Peyer's patch (tissue), 4 donors: ENCODE data around the gene RTN4R. TPM values are rescaled to one million over a fixed set of nuclear protein-coding genes. Genes with fewer than 3 reads are reported as not detected.
"Not testable (repeated sequence)": the region's sequence is repeated elsewhere in the genome, so short reads cannot be mapped to it uniquely, and the experiment has no call there.

Source experiments
- DNase-seq, 3 donors: peaks; one replicate each; pipeline ENCODE4 v3.0.0-alpha.2; 2017 to 2019
- H3K27ac ChIP-seq, 4 donors: fragments of 200-600 bp; sonication (generic); one replicate each; pipeline ENCODE4 v1.5.1; 2016 to 2019
- H3K27me3 ChIP-seq, 2 donors: fragments of 200-600 bp; sonication (generic); one replicate each; pipeline ENCODE4 v1.5.1; 2019
- H3K36me3 ChIP-seq, 3 donors: fragments of 200-600 bp; sonication (generic); one replicate each; pipeline ENCODE4 v1.5.1; 2016 to 2019
- H3K4me1 ChIP-seq, 4 donors: fragments of 200-600 bp; sonication (generic); one replicate each; pipeline ENCODE4 v1.5.1; 2016 to 2019
- H3K4me3 ChIP-seq, 4 donors: fragments of 200-600 bp; sonication (generic); 1 replicate in 3 of 4; 2 replicates in 1 of 4; pipeline ENCODE4 v1.5.1; 2016 to 2019; ENCODE audit warnings: mild to moderate bottlenecking in 1 of 4
- H3K9me3 ChIP-seq, 4 donors: fragments of 200-600 bp; sonication (generic); one replicate each; pipeline ENCODE4 v1.5.1; 2016 to 2019; ENCODE audit warnings: mild to moderate bottlenecking in 1 of 4
- CTCF ChIP-seq, 6 experiments: fragments of 450-650 bp in 4 of 6; fragments of 200-600 bp in 2 of 6; sonication (generic) in 1 of 6; IDR thresholded peaks; one replicate each; pipeline ENCODE4 v1.5.1; 2017 to 2019; ENCODE audit warnings: antibody characterized with exemption in 6 of 6, mild to moderate bottlenecking in 3 of 6, moderate library complexity in 1 of 6
- POLR2A ChIP-seq, 2 donors: fragments of 450-650 bp; IDR thresholded peaks; one replicate each; pipeline ENCODE4 v1.5.1; 2017; ENCODE audit warnings: antibody characterized with exemption in 2 of 2, mild to moderate bottlenecking in 2 of 2, moderate library complexity in 2 of 2
- total RNA-seq, 4 donors: library from RNA; depleted of rRNA; stranded (reverse); fragments of >200 nt; gene quantifications; one replicate each; pipeline ENCODE4 v1.1.0, GENCODE V29; 2016

The RTN4R gene
- total RNA-seq, 4 donors from 2014 or later, result 5.2 to 9.1 (median 5.7) TPM

DNA sequence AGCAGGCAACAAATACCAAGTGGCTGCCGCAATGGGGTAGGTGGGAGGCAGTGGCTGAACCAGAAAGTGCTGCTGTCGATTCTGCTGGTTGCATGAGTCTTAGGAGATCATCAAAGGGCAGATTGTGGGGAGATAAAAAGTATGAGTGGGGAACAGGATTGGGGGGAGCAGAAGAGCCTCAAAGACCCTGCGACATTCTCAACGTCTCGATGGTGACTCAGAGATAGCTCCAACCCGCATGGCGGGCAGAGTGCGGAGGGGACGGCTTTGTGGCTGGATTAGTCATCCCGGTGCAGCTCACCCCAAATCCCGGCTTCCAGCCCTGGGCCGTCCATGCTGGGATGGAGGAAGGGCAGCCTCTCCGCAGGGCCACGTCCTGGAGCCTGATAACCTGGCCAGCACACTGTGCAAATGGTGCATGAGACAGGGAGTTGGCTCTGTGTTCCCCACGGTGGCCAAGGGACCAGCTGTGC lies 11.6 kb upstream of the RTN4R start:
- H3K36me3 ChIP-seq, result no peaks in the 10 kb centered on the region
- H3K9me3 ChIP-seq, result no peaks in the 10 kb centered on the region
- H3K4me3 ChIP-seq, result no peak overlapping the region
- TF ChIP-seq CTCF (IDR thresholded peaks at IDR 0.05), result no peak
- TF ChIP-seq POLR2A (IDR thresholded peaks at IDR 0.05), result no peak
- no peaks in the 10 kb centered on the region for H3K4me1 ChIP-seq
- no peak overlapping the region for H3K27ac ChIP-seq
- no peak for DNase-seq
- no peaks in the 10 kb centered on the region for H3K27me3 ChIP-seq

GRCh38 chr22:20278726-20279490 lies 10.8 kb upstream of the RTN4R start:
- H3K4me1 ChIP-seq, H3K27ac ChIP-seq, DNase-seq, H3K4me3 ChIP-seq, H3K36me3 ChIP-seq, H3K27me3 ChIP-seq, H3K9me3 ChIP-seq: not testable (repeated sequence)

DNA sequence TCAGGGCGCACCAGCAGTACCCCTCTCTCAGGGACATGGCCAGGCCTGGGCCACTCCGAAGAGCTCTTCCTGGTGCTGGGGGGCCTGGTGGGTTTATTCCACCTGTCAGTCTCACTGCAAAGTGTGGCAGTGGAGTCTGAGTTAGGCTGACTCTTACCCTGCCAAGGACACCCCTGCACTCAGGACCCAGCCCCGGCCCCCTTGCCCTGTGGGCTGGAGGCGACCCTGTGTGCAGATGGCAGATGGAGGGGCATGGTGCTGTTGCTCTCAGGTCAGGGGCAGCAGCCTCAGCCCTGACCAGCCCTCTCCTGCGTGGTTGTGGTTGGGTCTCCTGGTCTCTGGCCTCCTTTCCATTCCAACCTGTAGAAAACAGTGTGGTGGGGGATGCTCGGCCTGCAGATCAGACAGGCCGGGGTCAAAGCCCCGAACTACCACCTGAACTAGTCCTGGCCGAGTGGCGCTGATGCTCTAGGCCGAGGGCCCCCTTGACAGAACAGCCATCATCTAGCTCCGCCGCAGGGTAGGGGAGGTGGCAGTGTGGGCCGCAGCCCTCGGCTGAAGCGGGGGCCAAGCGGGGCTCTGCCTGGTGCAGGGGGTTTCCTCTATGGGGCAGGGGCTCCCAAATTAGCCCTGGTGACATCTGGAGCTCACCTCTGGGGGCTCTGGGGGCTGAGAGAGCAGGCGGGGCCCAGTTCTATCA lies 10.0 kb upstream of the RTN4R start:
- not testable (repeated sequence) for H3K4me1 ChIP-seq, H3K9me3 ChIP-seq, H3K4me3 ChIP-seq, DNase-seq, H3K27ac ChIP-seq, H3K36me3 ChIP-seq, H3K27me3 ChIP-seq

GRCh38 chr22:20276468-20276867 lies 8.3 kb upstream of the RTN4R start:
- Histone ChIP-seq H3K9me3 (no peaks in the 10 kb centered on the region), H3K27ac (no peak overlapping the region), H3K36me3 (no peaks in the 10 kb centered on the region), H3K27me3 (no peaks in the 10 kb centered on the region), H3K4me1 (no peaks in the 10 kb centered on the region), H3K4me3 (no peak overlapping the region)
- no peak for TF ChIP-seq POLR2A (IDR thresholded peaks at IDR 0.05)
- TF ChIP-seq CTCF (IDR thresholded peaks at IDR 0.05), result no peak
- no peak for DNase-seq

- no peaks in the 10 kb centered on the region for H3K4me1 ChIP-seq
- no peak overlapping the region for H3K27ac ChIP-seq
- no peak for TF ChIP-seq POLR2A (IDR thresholded peaks at IDR 0.05)
- no peak for TF ChIP-seq CTCF (IDR thresholded peaks at IDR 0.05)
- no peaks in the 10 kb centered on the region for H3K27me3 ChIP-seq
- DNase-seq, result no peak
- H3K36me3 ChIP-seq, result no peaks in the 10 kb centered on the region
- H3K9me3 ChIP-seq, result no peaks in the 10 kb centered on the region
- H3K4me3 ChIP-seq, result no peak overlapping the region
Measured at GRCh38 chr22:20275836-20276235, 7.7 kb upstream of the RTN4R start.

DNA sequence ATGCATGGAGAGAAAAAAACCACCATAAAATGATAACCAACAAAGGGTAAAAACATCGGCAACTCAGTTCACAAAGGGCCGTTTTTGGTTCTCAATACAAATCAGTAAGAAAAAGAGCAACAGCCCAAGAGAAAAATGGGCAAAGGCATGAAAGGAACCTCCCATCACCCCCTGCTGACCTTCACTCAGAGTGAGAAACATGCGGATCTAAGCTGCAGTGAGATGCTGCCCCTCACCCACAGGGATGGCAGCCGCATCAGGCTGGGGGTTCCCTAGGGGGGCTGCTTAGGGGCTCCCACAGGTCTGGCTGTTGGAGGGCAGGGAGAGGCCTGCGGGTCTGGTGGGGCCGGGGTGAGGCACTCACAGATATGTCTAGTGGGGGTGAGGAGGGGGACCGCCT lies 7.2 kb upstream of the RTN4R start:
- H3K27me3 ChIP-seq, H3K9me3 ChIP-seq, H3K4me3 ChIP-seq, DNase-seq, H3K27ac ChIP-seq, H3K36me3 ChIP-seq, H3K4me1 ChIP-seq: not testable (repeated sequence)

DNA sequence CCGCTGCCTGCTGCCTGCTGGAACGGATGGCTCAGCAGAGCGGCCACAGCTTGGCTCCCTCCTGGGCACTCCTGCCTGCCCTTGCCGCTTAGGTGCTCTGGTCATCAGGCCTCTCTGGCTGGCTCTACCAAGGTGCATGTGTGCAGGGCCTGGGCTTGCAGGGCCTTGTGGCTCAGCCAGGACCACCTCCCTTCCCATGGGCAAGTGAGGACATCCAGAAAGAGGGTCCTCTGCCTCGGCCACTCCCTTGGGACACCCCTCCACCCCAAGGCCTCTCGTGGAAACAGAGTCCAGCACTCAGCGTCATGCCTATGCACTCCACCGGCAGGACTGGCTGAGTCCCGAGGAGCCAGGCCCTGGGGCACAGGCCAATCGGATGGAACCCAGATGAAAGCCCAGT lies 6.3 kb upstream of the RTN4R start:
- DNase-seq, H3K4me1 ChIP-seq, H3K4me3 ChIP-seq, H3K27ac ChIP-seq, H3K9me3 ChIP-seq, H3K27me3 ChIP-seq, H3K36me3 ChIP-seq: not testable (repeated sequence)
